Stimulated activated CD8-positive, alpha-beta memory T cell treated with anti-CD3 and anti-CD28 coated beads, Interleukin-7, amount 100 ng/mL, for 4 hours (primary cell): ENCODE results near the gene MRPS35.
"Not testable (repeated sequence)": the region's sequence is repeated elsewhere in the genome, so short reads cannot be mapped to it uniquely, and the experiment has no call there.

ENCODE experiments used
- DNase-seq, 2 donors: peaks; one replicate each; pipeline ENCODE4 v3.0.0-alpha.2; 2020; ENCODE audit warnings: low read depth in 2 of 2

The MRPS35 gene

GRCh38 chr12:27709212-27709931 is 1.3 kb upstream of the MRPS35 start:
- DNase-seq = no peak

DNA sequence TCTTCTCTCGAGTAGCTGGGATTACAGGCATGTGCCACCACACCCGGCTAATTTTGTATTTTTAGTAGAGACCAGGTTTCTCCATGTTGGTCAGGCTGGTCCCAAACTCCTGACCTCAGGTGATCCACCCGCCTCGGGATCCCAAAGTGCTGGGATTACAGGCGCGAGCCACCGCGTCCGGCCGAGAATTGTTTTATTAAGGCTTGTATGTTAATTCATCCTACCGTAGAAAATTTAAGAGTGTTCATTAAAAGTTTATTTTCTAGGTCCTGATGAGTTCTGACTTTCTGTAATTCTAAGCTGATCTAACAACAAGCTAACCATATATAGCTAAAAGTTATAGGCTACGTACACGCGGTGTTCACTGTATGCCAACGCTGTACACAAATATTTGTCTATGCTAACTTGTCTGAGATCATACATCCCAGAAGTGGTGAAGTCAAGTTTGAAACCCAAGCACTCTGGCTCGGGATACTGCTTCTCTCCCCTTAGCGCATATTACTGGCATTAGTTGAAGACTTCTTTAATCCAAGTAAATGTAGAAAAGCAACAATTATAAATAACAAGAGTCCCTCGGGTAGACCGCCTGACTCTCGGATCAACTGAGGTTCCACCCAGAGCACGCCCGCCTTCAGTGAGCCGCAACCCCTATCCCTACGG is 570 bp upstream of the MRPS35 start:
- no peak for DNase-seq

DNA sequence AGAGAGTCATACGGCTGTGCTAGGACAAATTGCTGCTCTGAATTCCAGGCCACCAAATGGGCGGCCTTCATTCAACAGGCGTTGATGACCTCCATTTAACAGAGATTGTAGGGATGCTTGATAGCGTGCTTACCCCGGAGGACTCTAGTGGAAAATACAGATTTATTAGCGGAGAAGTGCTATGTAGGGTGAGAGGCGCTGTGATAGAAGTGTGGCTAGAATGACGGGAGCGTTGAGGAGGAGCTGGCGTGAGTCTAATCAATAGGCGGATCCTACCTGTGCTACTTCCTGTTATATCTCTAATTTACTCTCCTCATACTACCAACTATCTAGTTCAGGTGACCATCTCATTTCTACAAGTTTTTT is 668 bp downstream of the MRPS35 start:
- no peak for DNase-seq

DNA sequence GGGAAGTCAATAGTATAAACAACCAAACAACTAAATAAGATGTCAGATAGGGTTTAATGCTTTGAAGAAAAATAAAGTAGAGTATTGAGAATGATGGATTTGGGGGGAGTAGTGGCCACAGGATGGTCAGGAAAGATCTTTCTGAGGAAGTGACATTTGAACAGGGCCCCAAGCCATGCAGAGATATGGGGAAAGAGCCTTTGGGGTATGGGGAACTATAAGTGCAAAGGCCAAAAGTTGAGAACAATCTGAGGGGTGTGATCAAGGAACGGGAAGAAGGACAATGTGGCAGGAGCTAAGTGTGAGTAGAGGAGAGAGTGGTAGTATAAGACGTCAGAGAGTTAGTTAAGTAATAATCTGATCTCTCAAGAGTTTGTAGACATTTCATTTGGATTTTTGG is 1.3 kb downstream of the MRPS35 start:
- DNase-seq = no peak

DNA sequence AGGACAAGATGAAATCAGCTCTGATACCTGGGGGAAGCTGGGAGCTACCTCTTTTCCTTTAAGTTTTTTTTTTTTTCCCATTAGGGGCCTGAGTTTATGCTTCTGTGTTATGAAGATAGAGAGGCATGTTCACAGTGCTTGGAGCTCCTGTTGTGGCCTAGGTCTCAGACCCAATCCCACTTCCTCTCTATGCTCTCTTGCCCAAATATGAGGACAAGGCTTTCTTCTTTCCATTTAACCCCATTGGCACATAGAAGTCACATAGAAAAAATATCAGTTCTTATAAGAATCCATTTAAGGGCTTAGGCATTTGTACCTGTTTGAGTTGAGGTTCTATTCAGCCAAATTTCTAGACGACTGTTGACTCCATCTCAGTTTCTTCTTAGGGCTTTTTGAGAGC is 12.6 kb downstream of the MRPS35 start:
- no peak for DNase-seq

DNA sequence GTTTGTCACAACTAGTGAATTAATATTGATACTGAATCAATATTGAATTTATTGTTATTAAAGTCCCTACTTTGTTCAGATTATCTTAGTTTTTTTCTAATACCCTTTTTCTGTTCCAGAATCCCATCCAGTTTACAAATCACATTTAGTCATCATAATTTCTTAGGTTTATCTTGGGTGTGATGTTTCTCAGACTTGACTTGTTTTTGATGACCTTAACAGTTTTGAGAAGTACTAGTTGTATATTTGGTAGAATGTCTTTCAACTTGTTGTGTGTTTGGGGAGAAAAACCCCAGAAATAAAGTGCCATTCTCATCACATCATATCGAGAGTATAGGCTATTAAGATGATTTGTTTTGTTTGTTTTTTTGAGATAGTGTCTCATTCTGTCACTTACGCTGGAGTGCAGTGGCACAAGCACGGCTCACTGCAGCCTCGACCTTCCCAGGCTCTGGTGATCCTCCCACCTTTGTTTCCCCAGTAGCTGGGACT is 19.5 kb downstream of the MRPS35 start:
- no peak for DNase-seq

- no peak for DNase-seq
Observed at GRCh38 chr12:27732281-27732680, 21.6 kb downstream of the MRPS35 start.

- no peak for DNase-seq
Observed at GRCh38 chr12:27733052-27733656, 22.5 kb downstream of the MRPS35 start.

DNA sequence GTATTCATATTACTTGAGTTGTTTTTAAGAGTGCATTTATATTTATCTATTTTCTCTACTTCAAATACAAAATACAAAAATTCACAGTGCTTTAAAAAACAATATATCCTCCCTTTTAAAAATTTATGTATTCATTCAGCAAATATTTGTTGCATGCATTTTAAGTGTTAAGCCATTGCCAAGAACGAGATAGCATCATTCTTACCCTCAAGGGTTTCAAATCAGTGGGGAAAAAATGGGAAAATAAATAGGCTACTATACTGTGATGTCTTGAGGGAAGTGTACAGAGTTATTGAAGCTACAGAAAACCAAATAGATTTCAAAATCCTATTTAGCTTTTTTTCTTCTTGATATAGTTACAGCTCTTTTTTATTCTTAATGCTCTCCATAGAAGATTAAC is 23.2 kb downstream of the MRPS35 start:
- no peak for DNase-seq

DNA sequence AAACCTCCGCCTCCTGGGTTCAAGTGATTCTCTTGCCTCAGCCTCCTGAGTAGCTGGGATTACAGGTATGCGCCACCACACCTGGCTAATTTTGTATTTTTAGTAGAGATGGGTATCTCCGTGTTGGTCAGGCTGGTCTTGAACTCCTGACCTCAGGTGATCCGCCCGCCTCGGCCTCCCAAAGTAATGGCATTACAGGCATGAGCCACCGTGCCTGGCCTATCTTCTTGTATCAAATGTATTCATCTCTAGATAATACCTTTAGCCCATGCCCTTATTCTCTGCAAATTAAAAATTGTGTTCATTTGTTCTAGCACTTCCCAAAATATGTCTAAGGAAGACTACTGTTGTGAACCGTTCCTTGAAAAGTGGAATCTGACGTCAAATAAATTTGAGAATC is 23.7 kb downstream of the MRPS35 start:
- DNase-seq = not testable (repeated sequence)

- no peak for DNase-seq
Observed at GRCh38 chr12:27743601-27744000, 33.0 kb downstream of the MRPS35 start.

GRCh38 chr12:27745734-27746133 is 35.1 kb downstream of the MRPS35 start:
- not testable (repeated sequence) for DNase-seq

DNA sequence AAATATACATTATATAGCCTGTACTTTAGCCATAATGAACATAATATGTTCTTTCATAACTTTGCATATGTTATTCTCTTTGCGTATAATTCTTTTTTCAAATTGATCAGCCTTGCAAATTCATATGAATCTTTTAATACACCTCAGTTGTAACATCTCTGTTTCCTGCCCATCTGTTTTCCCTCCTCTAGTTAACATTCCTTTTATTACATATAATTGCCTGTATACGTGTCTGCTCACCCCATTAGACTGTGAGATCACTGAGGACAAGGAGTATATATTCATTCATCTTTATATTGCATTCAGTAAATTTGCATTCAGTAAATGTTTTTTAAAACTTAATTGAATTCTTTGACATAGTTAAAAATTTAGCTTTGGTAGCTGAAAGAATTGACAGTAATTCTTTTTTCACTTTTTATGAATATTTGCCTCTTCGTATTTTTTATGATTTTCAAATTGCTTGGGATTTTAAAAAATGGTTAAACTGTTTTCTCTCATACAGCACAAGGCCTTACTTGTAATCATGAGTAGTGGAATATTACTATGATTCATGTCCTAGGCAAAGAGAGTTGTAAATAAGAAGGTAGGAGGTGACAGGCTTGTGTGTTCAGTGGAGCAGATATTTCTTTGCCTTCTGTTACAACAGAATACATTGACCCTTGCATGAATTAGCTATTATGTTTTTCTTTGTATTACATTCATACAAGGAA is 36.6 kb downstream of the MRPS35 start:
- DNase-seq = no peak

DNA sequence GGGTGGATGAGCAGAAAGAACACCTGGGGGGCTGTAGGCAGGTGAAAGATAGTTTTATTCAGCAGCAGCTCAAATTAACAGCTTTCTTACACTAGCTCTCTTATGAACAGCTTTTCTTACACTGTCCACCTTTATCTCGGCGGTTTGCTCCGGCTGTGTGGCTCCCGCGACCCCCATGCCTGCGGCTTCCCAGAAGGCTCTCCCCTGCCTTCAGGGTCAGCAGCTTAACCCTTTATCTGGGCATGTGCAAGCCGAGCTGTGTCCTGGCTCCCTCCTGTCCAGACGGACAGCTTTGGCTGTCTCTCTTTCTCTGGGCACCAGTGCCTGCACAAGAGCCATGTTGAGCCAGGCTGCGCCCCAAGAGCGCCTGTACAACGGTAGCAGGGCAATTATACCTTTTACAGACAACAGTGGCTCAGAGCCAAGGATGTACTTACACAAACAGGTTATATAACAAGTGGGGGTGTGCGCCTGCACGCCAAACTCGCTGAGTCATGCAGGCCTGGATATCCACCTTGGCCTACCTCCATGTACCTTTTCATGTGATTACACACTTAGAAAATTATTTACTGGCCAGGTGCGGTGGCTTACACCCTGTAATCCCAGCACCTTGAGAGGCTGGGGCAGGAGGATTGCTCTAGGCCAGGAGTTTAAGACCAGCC is 40.9 kb downstream of the MRPS35 start:
- no peak for DNase-seq

GRCh38 chr12:27754795-27755194 is 44.2 kb downstream of the MRPS35 start:
- no peak for DNase-seq

- no peak for DNase-seq
Observed at GRCh38 chr12:27756670-27757195, 46.1 kb downstream of the MRPS35 start.

GRCh38 chr12:27762757-27763156 is 52.1 kb downstream of the MRPS35 start:
- no peak for DNase-seq

GRCh38 chr12:27766587-27766986 is 56.0 kb downstream of the MRPS35 start:
- no peak for DNase-seq

DNA sequence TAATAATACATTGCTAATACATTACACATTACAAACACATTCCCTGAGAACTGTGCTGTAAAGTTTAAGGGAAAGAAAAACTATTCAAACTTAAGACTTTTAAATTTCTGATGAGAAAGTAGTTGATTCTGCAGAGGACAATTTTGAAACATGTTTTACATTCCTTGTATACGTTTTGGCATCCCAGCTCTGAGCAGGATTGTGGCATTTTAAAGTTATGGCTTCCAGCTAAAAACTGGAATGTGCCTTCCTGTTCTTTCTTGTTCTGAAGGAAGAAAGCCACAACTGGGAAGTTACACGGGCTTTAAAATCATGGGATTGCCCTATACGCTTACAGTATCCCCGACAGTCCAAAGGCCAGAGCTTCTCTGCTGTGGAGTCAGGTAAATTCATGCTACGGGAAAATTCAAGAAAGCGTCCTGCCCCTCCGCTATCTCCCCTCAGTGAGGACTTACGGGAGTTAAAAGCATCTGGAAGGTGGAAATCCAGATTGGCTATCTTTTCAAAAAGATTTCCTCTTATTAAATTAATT is 58.6 kb downstream of the MRPS35 start:
- DNase-seq = no peak

- DNase-seq = no peak
Observed at GRCh38 chr12:27771481-27772327, 61.1 kb downstream of the MRPS35 start.
